RWPE2 (cell line): Measurements from ENCODE around the gene PTPRD.

Experiments used
- ATAC-seq: fragments of 200-7000 bp; cut with Tn5 transposase; 3 replicates; pipeline ENCODE4 v1.9.1; 2021; ENCODE audit warnings: low read depth
- DNase-seq: peaks from one replicate; pipeline ENCODE4 v3.0.0-alpha.2; 2020; ENCODE audit warnings: low spot score
- H3K27ac ChIP-seq: fragments of 450-650 bp; 2 replicates; pipeline ENCODE4 v1.5.1; 2017; ENCODE audit warnings: mild to moderate bottlenecking; ENCODE audit not compliant: poor library complexity, severe bottlenecking
- H3K27me3 ChIP-seq: fragments of 250-450 bp; sonication (Bioruptor Pico); 2 replicates; pipeline ENCODE4 v1.5.1; 2021; ENCODE audit warnings: mild to moderate bottlenecking, moderate library complexity; ENCODE audit not compliant: insufficient read depth, poor library complexity, severe bottlenecking
- H3K36me3 ChIP-seq: fragments of 250-450 bp; sonication (Bioruptor Pico); 2 replicates; pipeline ENCODE4 v1.5.1; 2020; ENCODE audit warnings: low read depth, mild to moderate bottlenecking, moderate library complexity
- H3K4me1 ChIP-seq: fragments of 250-450 bp; sonication (Bioruptor Pico); 2 replicates; pipeline ENCODE4 v1.5.1; 2021; ENCODE audit warnings: mild to moderate bottlenecking, moderate library complexity; ENCODE audit not compliant: insufficient read depth, poor library complexity, severe bottlenecking
- H3K4me3 ChIP-seq: fragments of 250-450 bp; sonication (Bioruptor Pico); 2 replicates; pipeline ENCODE4 v1.5.1; 2021; ENCODE audit warnings: mild to moderate bottlenecking, moderate library complexity; ENCODE audit not compliant: severe bottlenecking
- H3K9me3 ChIP-seq: fragments of 250-450 bp; sonication (Bioruptor Pico); 2 replicates; pipeline ENCODE4 v1.5.1; 2021; ENCODE audit warnings: mild to moderate bottlenecking, moderate library complexity; ENCODE audit not compliant: severe bottlenecking
- CTCF ChIP-seq: fragments of 450-650 bp; IDR thresholded peaks from one replicate; pipeline ENCODE4 v1.5.1; 2017; ENCODE audit warnings: mild to moderate bottlenecking, moderate library complexity; ENCODE audit not compliant: poor library complexity, severe bottlenecking

The PTPRD gene

DNA sequence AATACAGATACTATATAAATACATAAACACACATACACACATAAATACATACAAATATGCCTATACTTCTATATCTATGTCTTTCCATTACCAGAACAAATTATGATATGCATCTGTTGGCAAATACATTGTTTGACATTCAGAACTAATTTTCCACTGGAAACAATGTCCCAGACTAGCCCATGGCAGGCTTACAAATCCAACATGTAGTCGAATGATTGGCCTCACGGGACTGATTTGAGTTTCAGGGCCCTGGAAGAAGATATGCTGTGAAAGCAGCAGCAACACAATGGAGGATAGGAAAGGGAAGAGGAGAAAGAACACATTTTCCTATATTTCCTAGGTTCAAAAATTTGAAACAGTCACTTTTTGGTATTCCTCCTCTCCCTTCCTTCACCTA lies 1932.1 kb downstream of the PTPRD start:
- no peaks in the 10 kb centered on the region for H3K36me3 ChIP-seq
- H3K27ac ChIP-seq: no peak overlapping the region
- TF ChIP-seq CTCF: no peak
- no peak overlapping the region for H3K4me3 ChIP-seq
- no peaks in the 10 kb centered on the region for H3K4me1 ChIP-seq
- no peaks in the 10 kb centered on the region for H3K27me3 ChIP-seq
- no peak for DNase-seq
- ATAC-seq: no peak
- H3K9me3 ChIP-seq: no peaks in the 10 kb centered on the region

DNA sequence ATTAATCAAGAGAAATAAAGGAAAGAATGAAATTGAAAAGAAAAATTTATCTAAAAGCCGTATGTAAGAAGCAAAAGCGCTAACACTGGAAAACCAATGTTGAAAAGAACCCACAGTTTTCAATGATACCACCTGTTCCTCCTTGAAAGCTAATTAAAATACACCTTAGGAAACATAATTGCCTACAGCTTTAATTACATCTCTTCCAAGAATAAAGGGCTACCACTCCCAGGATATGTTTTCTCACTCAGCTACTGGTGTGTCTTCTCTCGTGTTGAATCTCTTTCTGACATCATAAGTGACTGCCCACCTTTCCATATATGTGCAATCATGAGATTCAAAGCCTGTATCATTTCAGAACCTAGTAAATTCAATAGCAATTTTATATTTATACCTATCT lies 1932.6 kb downstream of the PTPRD start:
- DNase-seq: no peak
- no peak for TF ChIP-seq CTCF

GRCh38 chr9:8679371-8679822 lies 1933.4 kb downstream of the PTPRD start:
- no peaks in the 10 kb centered on the region for H3K9me3 ChIP-seq
- no peak overlapping the region for H3K27ac ChIP-seq
- no peak overlapping the region for H3K4me3 ChIP-seq
- ATAC-seq (no peak), DNase-seq (no peak)
- no peaks in the 10 kb centered on the region for H3K36me3 ChIP-seq
- no peak for TF ChIP-seq CTCF
- no peaks in the 10 kb centered on the region for H3K27me3 ChIP-seq
- H3K4me1 ChIP-seq: no peaks in the 10 kb centered on the region

More for the DNA sequence above, 1932.6 kb downstream of the PTPRD start:
- no peak for ATAC-seq
- Histone ChIP-seq H3K36me3 (no peaks in the 10 kb centered on the region), H3K4me1 (no peaks in the 10 kb centered on the region), H3K27me3 (no peaks in the 10 kb centered on the region), H3K9me3 (no peaks in the 10 kb centered on the region), H3K4me3 (no peak overlapping the region), H3K27ac (no peak overlapping the region)

DNA sequence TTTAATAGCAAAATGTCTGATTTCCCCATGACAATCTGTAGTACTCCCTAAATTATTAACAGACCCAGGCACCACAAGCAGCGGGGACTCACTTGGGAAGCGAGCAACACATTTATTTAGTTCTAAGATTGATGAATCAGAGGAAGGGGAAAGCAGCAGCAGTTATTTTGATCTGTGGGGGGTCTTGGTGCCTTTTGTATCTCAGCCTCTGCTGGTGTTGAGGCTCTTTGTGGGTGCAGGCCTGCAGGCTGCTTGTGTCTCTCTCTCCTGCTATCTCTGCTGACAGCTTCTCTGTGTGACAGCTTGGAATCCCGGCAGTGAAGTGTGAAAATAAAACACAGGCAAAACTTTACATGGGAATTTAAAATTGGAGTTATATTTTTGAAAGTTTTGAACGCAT lies 1935.1 kb downstream of the PTPRD start:
- Histone ChIP-seq H3K36me3 (no peaks in the 10 kb centered on the region), H3K27ac (no peak overlapping the region), H3K4me1 (no peaks in the 10 kb centered on the region), H3K9me3 (no peaks in the 10 kb centered on the region), H3K27me3 (no peaks in the 10 kb centered on the region), H3K4me3 (no peak overlapping the region)
- no peak for ATAC-seq
- DNase-seq: no peak
- TF ChIP-seq CTCF: no peak

DNA sequence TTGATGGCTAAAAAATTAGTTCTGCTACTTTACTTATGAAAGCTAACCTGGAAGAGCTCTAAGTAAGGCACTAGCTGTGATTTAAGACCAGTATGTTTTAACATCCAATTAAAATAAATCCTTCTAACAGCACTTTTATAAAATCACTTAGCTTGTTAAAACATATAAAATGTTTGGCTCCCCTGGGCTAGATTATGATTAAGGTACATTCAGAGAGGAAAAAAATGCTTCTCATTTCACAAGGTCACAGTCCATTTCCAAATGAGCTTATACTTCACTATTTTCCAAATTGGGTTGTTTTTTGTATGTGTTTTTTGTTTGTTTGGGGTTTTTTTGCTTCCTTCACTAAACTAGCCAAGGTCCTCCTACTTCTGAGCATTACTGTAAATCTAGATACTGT lies 1938.3 kb downstream of the PTPRD start:
- no peak for DNase-seq

More for the DNA sequence above, 1938.3 kb downstream of the PTPRD start:
- no peaks in the 10 kb centered on the region for H3K36me3 ChIP-seq
- TF ChIP-seq CTCF: no peak
- no peaks in the 10 kb centered on the region for H3K9me3 ChIP-seq
- ATAC-seq: no peak
- H3K4me3 ChIP-seq: no peak overlapping the region
- no peaks in the 10 kb centered on the region for H3K4me1 ChIP-seq
- no peaks in the 10 kb centered on the region for H3K27me3 ChIP-seq
- H3K27ac ChIP-seq: no peak overlapping the region
